ENCODE measurements around the gene BCL2A1.
"Not testable (repeated sequence)": the region's sequence is repeated elsewhere in the genome, so short reads cannot be mapped to it uniquely, and the experiment has no call there.

The BCL2A1 gene

DNA sequence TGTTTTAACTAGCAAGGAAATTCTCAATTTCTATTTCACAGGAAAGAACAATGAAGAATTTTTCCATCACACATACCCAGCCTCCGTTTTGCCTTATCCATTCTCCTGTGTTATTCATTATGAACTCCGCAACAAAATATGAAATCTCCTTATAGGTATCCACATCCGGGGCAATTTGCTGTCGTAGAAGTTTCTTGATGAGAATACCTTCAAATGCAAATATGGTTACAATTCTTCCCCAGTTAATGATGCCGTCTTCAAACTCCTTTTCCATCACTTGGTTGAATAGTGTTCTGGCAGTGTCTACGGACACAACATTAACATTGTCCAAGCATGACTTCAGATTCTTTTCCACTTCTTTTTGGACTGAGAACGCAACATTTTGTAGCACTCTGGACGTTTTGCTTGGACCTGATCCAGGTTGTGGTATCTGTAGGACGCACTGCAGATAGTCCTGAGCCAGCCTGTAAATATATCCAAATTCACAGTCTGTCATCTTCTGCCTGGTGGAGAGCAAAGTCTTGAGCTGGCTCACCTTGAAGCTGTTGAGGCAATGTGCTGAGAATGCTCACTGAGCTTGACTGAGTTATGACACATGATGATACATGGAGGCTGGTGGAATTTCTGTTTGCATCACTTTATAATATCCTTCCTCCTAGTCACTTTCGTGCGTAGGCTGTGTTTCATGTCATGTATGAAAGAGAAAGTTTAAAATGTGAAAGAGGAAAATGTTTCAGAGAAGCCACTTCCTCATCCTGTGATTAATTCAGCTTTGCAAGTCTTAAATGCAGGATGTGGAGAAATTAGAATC, at the start of gene BCL2A1:
TSS of gene BCL2A1 (minus strand) at position 573 of the 811 bp plus-strand sequence. CDS start at position 496, 77 bp downstream.
- DNase-seq: no peak

- no peak for DNase-seq
Measured at GRCh38 chr15:80020731-80021130, 49.7 kb upstream of the BCL2A1 start.

- not testable (repeated sequence) for DNase-seq
Measured at GRCh38 chr15:80020149-80020548, 49.2 kb upstream of the BCL2A1 start.

GRCh38 chr15:80019168-80019745, 48.3 kb upstream of the BCL2A1 start:
- no peak for DNase-seq

DNA sequence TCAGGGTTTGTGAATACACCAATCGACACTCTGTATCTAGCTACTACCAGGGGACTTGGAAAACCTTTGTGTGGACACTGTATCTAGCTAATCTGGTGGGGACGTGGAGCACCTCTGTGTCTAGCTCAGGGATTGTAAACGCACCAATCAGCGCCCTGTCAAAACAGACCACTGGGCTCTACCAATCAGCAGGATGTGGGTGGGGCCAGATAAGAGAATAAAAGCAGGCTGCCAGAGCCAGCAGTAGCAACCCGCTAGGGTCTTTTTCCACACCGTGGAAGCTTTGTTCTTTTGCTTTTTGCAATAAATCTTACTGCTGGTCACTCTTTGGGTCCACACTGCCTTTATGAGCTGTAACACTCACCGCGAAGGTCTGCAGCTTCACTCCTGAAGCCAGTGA, 46.1 kb upstream of the BCL2A1 start:
- not testable (repeated sequence) for DNase-seq

GRCh38 chr15:80016506-80016905, 45.5 kb upstream of the BCL2A1 start:
- DNase-seq: not testable (repeated sequence)

- DNase-seq: no peak
Measured at GRCh38 chr15:80015156-80015555, 44.2 kb upstream of the BCL2A1 start.

- DNase-seq: not testable (repeated sequence)
Measured at GRCh38 chr15:80014186-80014585, 43.2 kb upstream of the BCL2A1 start.

GRCh38 chr15:80012060-80012726, 41.2 kb upstream of the BCL2A1 start:
- no peak for DNase-seq

DNA sequence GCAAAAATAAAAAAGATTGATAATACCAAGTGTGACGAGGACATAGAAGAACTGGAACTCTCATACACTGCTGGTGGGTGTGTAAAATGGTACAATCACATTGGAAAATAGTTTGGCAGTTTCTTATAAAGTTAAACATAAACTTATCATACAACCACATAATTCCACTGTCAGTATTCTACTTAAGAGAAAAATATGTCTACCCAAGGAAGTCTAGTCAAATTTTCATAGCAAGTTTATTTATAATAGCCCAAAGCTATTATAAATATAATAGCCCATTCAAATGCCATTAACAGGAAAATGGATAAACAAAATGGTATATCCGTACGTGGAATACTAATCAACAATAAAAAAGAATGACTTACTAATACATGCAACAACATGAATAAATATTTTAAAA, 40.6 kb upstream of the BCL2A1 start:
- DNase-seq: no peak

GRCh38 chr15:80011041-80011523, 40.1 kb upstream of the BCL2A1 start:
- DNase-seq: not testable (repeated sequence)

- no peak for DNase-seq
Measured at GRCh38 chr15:80010131-80010673, 39.2 kb upstream of the BCL2A1 start.

- DNase-seq: no peak
Measured at GRCh38 chr15:80007532-80007931, 36.5 kb upstream of the BCL2A1 start.

GRCh38 chr15:80006946-80007345, 36.0 kb upstream of the BCL2A1 start:
- DNase-seq: no peak

DNA sequence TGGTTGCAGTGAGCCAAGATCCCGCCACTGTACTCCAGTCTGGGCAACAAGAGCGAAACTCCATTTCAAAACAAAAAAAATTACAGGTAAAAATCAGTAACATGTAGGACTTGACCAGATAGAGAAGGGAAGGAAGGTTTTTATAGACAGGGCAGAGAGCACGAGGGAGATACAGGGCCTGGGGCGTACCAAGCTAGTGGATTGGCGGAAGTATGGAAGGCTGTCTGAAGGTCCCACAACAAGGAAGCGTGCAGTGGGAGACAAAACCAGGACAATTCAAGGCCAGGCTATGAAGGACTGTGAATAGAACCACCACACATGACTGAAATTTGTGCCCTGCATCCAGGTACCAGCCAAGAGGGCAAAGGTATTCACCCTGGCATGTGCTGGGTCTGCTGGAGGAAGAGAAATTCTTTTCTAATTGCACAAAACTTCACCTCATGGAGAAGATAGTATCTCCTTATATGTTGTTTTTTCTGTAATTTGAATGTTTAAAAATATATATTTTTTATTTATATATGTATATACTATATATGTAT, 33.0 kb upstream of the BCL2A1 start:
- DNase-seq: no peak

DNA sequence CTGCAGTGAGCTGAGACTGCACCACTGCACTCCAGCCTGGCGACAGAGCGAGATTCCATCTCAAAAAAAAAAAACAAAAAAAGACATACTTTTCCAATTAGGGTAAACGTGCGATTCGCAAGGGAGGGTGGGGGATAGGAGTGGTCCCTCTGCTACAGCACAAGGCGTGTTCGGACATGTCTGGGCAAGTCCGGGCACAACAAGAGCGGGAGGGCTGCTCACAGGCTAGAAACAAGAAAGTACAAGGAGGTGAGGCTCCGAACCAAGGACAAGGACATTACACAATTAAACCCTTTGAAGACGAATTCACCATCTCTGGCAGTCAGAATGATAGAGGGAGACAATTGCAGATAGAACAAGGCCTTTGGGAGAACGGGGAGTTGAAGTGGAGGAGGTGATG, 32.2 kb upstream of the BCL2A1 start:
- DNase-seq: no peak

GRCh38 chr15:80002267-80002666, 31.3 kb upstream of the BCL2A1 start:
- no peak for DNase-seq

DNA sequence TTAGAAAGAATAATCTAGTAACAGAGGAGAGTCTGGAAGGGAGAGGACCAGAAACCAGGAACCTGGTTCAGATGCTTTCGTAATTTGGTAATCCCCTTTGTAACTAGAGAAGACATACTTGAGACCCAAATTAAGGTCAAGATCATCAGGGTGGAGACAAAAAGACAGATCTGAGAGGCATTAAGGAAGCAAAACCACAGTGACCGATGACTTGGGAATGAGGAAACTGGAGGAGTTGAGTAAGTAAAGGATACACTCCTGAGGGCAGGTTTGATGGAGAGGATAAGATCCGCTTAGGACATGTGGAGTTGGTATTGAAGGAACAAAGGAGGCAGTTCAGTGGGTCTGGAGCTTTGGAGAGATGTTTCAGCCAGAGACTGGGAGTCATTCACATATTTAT, 23.6 kb upstream of the BCL2A1 start:
- no peak for DNase-seq

- DNase-seq: no peak
Measured at GRCh38 chr15:79991826-79992225, 20.8 kb upstream of the BCL2A1 start.

GRCh38 chr15:79990997-79991334, 20.0 kb upstream of the BCL2A1 start:
- no peak for DNase-seq

- no peak for DNase-seq
Measured at GRCh38 chr15:79990280-79990996, 19.4 kb upstream of the BCL2A1 start.

DNA sequence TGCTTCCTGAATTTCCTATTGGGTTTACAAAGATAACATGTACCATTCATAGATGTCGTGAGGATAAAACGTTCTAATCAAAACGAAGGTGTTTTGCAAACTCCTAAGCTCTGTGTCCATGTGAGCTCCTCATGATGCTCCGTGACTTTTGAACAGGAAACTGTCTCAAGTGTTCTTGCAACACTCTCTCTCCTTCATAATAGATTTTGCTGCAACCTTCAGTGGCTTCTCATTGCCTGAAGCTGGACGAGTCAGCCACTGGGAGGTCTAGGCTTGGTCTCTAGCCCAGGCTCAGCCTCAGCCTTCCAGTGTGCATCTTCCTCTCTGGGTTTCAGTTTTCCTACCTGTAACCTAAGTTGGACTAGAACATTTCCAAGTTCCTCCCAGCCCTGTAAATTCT, 18.7 kb upstream of the BCL2A1 start:
- DNase-seq: no peak

DNA sequence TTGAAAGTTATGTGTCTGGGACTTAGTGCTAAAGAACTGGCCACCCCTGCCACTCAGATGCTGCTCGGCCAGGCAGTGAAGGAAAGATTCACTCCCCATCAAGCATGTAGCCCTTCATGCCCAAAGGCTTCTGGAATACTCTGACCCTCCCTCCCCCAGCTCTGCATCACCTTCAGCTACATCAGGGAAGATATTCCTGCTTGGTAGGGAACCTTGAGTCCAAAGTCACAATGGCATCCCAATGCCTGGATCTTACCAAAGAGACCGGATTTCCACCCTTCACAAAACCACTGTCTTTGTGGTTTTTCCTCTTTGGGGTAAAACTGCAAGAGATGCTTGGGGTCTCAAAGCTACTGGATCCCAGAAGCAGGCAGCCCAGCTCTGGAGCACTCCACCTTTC, 18.2 kb upstream of the BCL2A1 start:
- no peak for DNase-seq

Data from NCI-H1694 (cell line).